GM19324 (cell line): ENCODE measurements around the gene CDK5RAP2.
"Not testable (repeated sequence)": the region's sequence is repeated elsewhere in the genome, so short reads cannot be mapped to it uniquely, and the experiment has no call there.

Experiments
- ATAC-seq: cut with Tn5 transposase; IDR thresholded peaks from one replicate; pipeline ENCODE4 v1.9.1; 2021; ENCODE audit warnings: mild to moderate bottlenecking, moderate library complexity; ENCODE audit not compliant: unreplicated experiment, low FRiP score

CDK5RAP2 gene

DNA sequence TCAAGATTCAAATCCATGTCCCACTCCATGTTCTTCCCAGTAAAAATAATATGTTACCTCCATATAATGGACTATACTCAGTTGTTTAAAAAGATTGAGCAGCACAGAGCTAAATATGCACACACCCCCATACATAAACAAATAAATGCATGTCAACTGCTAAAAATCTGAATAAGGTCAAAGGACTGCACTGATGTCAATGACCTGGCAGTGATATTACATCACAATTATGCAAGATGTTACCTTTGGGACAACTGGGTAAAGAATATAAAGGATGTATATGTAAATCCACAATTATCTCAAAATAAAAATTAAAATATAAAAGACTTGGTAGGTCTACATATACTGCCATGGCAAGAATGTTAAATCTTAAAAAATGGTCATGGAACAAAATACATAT is 57.9 kb downstream of the CDK5RAP2 start:
- ATAC-seq = no peak

DNA sequence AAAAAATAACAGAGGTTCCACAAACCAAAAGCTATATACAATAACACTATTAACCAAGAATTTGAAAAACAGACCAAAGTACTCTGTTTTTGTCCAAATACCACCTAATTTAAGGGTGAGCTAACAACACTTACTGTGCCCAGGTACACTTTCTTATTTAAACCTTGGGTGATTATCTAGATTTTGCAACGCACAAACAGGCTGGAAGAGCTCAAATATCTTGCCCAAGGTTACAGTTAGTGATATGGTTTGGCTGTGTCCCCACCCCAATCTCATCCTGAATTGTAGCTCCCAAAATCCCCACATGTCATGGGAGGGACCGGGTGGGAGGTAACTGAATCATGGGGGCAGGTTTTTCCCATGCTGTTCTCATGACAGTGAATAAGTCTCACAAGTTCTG is 58.9 kb downstream of the CDK5RAP2 start:
- ATAC-seq = no peak

DNA sequence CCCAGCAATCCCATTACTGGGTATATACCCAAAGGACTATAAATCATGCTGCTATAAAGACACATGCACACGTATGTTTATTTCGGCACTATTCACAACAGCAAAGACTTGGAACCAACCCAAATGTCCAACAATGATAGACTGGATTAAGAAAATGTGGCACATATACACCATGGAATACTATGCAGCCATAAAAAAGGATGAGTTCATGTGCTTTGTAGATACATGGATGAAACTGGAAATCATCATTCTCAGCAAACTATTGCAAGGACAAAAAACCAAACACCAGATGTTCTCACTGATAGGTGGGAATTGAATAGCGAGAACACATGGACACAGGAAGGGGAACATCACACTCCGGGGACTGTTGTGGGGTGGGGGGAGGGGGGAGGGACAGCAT is 64.0 kb downstream of the CDK5RAP2 start:
- not testable (repeated sequence) for ATAC-seq

DNA sequence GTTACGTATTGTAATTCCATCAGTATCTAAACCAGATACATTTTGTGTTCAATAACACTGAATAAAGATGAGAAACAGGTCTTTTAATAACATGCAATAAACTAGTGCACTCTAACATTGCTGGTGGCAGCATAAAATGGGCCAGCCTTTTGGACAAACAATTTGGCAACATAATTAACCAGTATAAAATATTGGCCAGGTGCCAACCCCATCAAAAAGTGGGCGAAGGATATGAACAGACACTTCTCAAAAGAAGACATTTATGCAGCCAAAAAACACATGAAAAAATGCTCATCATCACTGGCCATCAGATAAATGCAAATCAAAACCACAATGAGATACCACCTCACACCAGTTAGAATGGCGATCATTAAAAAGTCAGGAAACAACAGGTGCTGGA is 64.5 kb downstream of the CDK5RAP2 start:
- ATAC-seq = not testable (repeated sequence)

DNA sequence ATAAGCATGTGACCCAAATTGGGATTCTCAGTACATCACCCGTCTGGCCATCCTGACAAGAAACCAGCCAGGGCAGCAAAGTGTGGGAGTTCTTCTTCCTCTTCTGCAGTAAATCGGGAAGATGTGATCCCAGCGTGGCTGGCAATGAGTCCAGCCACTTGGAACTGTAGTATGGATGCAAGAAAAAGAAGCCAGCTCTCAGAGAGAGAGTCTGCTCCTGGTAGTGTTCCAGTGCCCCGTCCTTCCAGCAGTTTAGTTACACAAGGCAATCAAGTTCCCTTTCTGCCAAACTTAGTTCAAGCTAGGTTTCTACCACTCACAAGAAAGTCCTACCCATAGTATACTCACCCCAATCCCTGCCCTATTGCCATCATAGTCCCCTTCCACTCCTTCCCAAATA is 65.6 kb downstream of the CDK5RAP2 start:
- ATAC-seq = no peak

DNA sequence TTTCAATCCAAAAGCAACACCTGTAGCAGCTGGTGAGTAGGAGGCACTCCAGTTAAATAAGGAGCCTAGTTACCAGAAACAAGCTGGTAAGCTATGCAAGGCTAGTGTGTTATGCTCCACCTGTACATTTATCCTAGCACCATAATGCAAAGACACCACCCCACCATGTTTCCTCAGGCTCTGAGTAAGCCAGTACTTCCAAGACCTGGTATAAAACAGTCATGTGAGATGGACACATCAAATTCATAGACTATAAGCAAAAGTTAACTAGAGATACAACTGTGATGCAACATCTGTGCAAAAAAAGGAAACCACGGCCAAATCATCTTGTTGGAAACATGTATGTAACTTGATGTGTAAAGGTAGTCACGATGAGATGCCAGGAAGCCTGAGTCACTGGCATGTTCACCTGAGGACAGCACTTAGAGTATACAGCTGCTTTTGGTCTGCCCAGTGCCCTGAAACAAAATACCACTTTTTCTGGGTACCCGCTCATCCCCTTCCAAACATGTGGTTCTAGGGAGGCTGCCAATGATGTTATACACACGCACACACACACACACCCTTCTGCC is 66.1 kb downstream of the CDK5RAP2 start:
- no peak for ATAC-seq

DNA sequence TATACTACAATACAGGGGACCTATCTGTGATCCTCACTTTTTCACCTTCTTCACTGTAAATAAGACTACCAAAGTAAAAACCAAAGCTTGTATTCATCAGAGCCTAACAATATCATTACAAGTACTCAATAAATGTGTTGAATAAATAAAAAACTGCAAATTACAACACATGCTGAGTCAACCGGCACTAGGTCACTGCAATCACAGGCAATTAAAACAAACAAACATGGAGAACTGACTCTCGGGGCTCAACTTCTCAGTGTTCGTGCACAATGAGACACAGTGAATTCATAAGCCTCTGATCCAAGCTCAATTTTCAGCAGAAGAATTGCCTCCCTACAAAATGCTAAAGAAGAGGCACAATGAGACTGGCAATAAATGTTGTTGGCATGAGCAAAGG is 69.2 kb downstream of the CDK5RAP2 start:
- ATAC-seq = no peak

DNA sequence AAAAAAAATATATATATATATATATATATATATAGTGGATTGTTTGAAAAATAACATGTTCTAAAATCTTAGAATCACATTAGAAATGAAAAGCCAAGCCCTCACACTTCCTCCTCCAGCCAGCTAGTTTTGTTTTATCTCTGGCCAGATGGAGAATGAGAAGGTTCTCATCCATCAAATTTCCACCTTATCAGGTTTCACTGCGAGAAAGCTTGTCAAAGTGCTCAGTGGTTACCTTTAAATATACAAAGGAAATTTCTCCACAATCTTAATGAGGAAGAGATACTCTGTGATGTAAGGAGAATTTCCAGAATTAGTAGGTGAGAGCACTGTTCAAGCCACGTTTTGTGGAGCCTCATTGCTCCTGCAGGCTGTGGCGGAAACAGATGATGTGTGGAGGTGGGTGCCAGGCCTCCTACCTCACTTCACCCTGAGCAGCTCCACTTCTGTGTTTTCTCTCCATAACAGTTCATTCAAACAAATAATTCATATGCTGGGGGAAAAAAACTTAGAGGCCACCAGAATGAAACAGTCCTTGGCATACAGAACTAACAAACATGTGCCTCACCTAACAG is 71.9 kb downstream of the CDK5RAP2 start:
- ATAC-seq = no peak

DNA sequence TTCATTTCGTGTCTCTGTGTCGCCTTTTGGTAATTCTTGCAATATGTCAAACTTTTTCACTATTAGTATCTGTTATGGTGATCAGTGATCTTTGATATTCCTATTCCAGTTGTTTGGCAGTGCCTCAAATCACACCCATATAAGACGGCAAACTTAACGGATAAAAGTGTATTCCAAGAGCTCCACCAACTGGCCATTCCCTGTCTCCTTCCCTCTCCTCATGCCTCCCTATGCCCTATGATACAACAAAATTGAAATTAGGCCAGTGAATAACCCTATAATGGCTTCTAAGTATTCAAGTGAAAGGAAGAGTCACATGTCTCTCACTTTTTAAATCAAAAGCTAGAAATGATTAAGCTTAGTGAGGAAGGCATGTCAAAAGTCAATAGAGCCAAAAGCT is 74.8 kb downstream of the CDK5RAP2 start:
- ATAC-seq = no peak

DNA sequence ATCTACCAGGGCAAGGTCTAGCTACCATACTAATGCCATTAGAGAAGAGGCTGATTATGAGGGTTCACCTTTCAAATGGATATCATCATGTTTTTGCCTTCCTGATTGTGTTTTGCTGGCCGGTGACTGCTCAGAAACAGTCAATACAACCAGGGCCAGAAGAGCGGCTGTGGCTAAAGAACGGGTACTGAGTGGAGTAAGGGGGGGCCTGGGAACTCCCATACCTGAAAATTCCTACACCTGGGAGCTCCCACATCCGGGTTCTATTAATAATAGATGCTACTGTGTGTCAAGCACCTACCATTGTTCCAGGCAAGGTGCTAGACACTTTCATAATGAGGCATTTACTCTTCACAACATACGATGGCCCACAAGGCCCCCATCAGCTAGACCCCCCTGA is 79.2 kb downstream of the CDK5RAP2 start:
- no peak for ATAC-seq

DNA sequence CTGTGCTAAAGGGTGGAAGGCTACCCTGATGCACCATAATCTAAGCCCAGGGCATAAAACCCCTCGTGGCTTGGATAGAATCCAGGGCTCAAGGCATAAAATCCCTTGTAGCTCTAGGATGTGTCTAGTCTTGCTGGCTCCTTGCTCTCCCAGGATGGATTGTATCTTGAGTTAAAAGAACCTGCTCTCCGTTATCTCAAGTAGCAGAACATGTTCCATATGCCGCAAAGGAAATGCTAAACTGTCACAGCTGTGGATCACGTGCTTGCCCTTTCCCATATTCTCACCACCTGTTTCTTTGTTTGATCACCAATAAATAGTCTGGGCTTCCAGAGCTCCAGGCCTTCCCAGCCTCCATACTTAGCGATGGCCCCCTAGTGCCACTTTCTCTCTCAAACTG is 82.1 kb downstream of the CDK5RAP2 start:
- ATAC-seq = not testable (repeated sequence)

DNA sequence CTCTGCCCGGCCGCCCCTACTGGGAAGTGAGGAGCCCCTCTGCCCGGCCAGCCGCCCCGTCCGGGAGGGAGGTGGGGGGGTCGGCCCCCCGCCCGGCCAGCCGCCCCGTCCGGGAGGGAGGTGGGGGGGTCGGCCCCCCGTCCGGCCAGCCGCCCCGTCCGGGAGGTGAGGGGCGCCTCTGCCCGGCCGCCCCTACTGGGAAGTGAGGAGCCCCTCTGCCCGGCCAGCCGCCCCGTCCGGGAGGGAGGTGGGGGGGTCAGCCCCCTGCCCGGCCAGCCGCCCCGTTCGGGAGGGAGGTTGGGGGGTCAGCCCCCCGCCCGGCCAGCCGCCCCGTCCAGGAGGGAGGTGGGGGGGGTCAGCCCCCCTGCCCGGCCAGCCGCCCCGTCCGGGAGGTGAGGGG is 83.5 kb downstream of the CDK5RAP2 start:
- not testable (repeated sequence) for ATAC-seq

DNA sequence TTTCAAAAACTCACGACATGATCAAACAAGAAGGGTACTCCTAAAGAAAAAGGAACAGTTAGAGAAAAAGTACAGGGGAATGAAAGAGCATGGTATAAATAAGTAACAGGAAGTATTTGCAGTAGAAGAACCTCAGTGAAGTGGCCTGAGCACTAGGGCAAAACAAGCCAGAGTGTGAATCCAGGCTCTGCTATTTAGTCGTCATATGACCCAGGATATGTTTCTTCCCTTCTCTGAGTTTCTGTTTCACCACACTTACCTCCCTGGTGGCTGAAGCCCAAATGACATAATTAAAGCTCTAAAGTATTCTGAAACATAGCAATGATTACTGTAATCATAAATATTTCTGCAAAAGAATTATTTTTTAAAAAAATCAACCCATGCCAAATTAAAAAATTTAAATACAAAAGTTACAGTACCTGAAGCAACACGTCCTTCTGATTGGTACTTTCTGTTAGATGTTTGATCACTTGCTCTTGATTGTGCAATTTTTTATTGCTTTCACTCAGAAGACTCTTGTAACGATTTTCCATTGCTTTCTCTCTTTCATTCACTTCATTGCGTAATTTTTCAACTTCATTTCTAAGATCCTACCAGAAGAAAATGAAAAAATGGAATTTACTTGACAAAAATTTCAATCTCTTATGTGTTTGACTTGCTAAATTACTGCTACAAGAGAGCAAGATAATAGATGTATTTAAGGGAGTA is 88.9 kb downstream of the CDK5RAP2 start:
- peak; percentile 68 for ATAC-seq

DNA sequence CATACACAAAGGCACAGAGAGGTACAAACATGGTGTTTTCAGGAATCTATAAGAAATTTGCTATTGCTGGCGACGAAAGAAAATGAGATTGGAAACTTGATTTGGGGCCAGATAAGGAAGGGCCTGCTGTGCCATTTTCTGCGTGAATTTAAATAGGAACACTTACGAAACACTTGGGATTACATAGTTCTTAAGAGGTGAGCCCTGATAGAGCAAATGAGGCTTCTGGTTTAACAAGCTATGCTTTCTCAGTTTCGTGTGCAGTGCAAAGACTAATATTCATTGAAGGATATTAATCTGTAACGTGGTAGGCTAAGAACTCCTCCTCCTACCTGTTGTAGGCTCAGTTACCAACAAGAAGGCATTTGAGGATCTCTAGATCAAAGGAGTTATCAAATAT is 93.1 kb downstream of the CDK5RAP2 start:
- no peak for ATAC-seq

DNA sequence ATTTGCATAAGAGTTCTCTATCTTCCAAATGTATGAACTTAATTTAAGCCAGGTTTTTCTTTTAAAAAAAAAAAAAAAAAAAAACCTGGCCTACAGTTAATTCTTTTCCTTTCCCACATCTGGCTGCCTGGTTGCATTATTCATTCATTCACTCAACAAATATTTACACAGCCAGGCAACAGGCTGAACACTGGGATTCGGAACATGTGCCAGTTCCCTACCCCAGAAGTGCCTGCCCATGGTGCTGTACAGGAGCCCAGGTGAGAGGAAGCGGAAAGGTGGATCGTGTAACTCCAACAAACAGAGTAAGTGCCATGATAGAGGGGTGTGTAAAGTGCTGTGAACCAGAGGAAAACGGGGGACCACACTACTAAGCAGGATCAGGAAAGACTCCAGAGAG is 93.6 kb downstream of the CDK5RAP2 start:
- no peak for ATAC-seq

DNA sequence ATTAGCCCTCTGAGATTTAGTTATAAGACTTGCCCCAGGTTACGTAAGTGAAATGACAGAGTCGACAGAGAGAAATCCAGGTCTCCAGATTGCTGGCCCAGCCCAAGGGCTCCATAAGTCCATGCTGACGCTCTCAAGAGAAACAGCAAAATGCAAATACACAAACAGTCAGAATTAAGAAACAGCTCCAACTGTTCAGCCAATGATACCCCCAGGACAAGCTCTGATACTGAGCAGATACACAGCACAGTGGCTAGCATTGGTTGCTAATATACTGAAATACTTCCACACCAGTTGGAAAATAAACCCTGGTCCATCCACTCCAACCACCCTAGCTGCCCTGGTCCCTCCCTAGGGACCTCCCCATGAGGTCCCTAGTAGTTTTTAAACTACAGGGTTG is 94.2 kb downstream of the CDK5RAP2 start:
- ATAC-seq = no peak

DNA sequence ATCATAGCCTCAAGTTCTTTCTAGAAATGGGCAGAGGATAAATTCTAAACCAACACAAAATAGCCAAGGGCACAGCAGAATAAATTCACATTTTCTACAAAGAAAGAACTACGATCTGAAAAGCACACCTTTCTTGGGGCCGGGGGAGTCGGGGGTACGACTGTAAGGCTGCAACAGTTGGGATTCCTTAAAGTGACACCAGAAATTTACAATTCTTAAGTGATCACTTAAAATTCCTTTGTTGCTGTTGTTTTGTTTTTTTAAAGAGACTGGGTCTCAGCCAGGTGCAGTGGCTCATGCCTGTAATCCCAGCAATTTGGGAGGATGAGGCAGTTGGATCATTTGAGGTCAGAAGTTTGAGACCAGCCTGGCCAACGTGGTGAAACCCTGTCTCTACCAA is 95.8 kb downstream of the CDK5RAP2 start:
- no peak for ATAC-seq

DNA sequence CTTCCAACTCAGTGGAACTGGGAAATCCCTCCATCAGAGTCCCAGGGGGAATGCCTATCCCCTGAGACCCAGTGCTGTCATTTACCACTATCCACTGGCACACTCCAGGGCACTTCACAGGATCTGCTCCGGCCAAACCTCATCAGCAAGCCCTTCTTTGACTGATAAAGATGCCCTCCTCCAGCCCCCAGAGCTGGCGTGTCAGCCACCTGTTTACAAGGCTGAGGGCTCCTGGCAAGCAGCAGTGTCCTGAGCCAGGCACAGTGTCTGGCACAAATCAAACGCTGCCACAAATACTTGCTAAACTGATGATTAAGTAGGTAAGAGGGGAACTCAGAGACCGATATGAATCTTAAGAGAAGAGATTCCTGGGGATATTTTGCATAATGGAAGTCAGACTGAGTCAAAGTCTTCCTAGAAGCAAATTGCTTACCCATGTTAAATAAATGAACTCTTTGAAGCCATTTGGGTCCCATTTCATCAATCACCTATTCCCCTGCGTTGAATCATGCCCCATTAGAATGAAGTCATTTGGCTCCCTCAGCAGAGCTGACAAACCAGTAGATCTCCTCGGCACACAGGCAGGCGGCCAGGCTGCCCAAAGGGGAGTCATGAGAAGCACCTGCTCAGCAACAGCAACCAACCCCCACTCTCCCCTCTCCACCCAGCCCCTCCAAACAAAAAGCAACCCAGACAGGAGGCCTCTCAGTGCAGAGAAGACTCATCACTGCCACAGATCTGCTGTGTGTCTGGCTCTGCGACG is 97.4 kb downstream of the CDK5RAP2 start:
- no peak for ATAC-seq

DNA sequence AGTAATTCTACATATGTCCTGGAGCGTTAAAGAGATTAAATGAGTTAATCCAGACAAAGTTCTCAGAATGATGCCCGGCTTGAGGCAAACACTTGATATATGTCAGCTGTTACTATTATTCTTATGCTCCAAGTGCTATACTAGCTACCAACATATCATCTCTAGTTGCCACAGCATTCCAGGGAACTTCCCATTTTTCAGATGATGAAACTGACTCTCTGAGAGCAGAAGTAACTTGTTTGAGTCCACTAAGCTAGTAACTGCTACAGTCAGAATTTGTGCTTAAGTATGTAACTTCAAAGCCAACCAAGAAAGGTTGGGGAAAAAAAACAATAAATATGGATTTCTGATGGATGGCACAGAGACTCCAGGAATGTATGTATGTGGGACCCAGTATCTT is 98.1 kb downstream of the CDK5RAP2 start:
- ATAC-seq = no peak

DNA sequence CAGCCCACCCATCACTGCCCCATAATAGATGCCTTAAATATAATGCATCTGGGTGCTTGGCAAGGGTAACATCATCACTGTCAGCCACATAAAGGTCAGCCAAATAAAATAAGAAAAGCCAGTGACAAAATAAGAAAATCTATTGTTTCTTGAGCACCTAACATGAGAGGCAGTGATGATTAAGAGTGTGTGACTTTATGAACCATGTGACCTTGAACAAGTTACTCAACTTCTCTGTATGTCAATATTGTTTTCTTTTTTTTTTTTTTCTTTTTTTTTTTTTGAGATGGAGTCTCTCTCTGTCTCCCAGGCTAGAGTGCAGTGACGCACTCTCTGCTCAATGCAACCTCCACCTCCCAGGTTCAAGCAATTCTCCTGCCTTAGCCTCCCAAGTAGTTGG is 98.7 kb downstream of the CDK5RAP2 start:
- no peak for ATAC-seq

DNA sequence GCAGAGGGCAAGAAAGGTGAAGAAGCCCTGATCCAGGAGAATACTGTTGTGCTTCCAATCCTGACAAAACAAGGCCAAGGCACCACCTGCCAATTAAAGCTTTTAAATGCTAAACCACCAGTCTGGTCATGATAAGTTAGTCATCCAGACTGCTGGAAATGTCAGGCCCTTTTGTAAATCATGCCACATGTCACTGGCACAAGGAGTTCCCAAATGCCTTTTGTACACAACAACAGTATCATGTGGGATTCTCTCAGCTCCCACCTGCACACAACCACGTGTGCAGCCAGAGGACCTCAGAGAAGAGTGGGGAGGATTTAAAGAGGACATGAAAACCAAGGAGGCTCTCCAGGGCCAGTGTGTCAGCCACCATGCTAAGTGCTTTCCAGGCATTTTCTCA is 99.3 kb downstream of the CDK5RAP2 start:
- ATAC-seq = no peak

DNA sequence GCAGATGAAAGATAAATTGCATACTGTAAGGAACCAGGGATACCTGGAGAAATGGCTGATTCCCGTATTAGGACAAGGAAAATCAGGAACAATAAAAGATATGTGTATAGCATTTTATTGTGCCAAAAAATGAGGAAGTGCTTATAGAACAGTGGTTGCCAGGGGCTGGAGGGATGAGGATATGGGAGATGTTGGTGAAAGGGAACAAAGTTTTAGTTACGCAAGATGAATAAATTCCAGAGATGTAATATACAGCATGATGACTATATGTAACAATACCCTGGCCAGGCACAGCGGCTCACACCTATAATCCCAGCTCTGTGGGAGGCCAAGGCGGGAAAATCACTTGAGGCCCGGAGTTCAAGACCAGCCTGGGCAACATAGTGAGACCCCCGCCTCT is 101.8 kb downstream of the CDK5RAP2 start:
- no peak for ATAC-seq
